Right renal cortex interstitium (tissue), 3 donors: ENCODE measurements around the gene TRMT44. TPM values are rescaled to one million over a fixed set of nuclear protein-coding genes. Genes with fewer than 3 reads are reported as not detected.
A peak's percentile ranks its signal among the peaks of the same experiment; 100 is the strongest.

ENCODE experiments used
- DNase-seq, 3 donors: peaks; one replicate each; pipeline ENCODE4 v3.0.0-alpha.2; 2013; ENCODE audit warnings: low read depth in 3 of 3, low spot score in 2 of 3
- polyA plus RNA-seq, 3 donors: library from polyadenylated mRNA; unstranded; fragments of 120-200 nt; gene quantifications; one replicate each; pipeline ENCODE4 v1.2.1, GENCODE V29; 2013; ENCODE audit not compliant: insufficient read length in 3 of 3

TRMT44 gene
- polyA plus RNA-seq, 3 donors, result 14.0 to 15.5 (median 14.5) TPM

DNA sequence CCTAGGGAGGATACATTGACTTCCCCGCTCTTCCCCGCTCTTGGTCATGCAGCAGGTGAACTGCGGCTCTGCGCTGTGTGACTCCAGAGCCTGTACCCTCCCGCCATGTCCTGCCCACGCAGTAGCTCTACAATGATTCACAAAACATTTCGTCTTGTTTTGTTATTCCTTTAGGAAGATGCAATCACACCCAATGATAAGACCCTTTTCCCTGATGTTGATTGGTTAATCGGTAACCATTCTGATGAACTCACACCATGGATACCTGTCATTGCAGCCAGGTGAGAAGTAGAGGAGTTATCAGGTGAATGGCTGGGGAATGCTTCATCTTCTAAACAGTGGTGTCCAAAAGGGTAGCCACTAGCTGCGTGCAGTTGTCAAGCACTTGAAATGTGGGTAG, 23.2 kb downstream of the TRMT44 start:
- DNase-seq, result no peak

DNA sequence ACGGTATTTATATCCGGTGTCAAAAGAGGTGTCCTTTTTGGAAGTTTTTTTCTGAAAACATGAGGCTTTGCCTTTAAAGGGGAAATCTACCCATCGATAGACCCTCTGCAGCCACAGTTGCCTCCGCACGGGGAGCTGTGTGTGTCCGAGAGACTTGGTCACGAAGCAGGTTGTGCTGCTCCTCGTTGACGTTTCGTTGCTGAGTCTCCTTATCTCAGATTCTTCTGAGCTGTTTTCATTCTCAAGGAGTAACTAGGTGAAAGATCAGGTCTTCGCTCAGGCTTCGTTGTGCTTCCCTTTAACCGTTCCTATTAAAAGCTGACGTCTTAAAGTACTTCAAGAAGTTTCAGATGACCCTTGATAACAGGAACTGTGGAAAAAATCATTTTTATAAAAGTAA, 23.8 kb downstream of the TRMT44 start:
- DNase-seq, result no peak

DNA sequence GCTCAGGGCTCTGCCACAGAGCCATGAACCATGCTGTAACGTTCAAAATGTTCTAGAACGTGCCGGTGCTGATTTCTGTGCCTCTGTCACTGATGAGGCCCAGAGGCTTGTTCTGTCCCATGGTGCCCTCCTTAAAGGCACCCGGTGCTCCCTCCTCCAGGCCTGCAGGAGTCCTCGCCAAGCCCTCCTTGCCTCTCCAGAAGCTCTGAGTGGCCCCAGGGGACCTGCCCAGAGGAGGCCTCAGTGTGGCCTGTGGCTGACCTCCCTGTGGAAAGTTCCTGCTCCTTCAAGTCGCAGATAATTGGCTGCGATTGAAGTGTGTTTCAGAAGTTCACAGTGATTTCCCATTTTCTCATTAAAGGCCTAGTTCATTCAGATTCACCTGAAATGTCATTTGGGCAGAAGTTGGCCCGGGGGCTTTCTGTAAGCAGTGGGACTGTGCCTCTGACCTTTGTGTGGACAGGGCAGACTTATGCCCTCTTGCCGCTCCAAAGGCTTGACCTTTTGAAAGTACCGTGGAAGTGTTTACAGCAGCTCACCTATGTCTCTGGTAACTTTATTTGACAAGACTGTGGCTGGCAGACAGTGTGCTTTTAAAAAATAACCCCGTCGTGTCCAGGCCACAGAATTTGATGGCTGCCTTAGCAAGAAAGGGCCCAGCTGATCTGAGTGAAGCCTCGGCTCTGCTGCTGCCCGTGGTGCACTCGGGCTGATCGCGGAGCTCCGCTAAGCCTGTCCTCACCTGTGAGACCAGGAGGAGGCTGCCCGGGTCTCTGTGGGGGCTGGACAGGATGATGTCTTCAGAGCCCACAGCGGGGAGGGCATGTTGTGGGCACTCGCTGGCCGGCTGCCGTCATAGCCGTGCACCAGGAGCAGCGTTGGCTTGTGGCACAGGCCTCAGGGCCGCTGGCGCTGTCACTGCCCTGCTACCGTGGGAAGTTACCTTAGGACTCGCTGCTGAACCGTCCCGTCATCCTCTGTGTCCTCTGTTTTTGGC, 25.3 kb downstream of the TRMT44 start:
- no peak for DNase-seq

DNA sequence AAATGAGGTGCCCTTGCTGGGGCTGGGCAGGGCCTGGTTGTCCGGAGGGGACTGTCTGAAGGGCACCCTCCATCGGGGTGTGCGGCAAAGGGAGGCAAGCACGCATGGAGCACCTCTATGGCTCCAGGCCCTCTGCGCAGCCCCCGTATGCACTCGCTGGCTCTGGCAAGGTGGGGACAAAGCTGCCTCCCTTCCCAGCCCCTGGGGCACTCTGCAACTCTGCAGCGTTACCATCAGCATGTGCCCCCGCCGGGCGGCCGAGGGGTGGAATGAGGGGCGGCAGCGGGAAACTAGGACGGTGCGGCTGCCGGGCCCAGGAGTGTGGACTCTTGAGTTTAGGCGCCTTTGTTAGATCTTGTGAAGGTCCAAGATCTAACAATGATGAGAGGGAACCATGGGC, 26.4 kb downstream of the TRMT44 start:
- DNase-seq, result no peak

DNA sequence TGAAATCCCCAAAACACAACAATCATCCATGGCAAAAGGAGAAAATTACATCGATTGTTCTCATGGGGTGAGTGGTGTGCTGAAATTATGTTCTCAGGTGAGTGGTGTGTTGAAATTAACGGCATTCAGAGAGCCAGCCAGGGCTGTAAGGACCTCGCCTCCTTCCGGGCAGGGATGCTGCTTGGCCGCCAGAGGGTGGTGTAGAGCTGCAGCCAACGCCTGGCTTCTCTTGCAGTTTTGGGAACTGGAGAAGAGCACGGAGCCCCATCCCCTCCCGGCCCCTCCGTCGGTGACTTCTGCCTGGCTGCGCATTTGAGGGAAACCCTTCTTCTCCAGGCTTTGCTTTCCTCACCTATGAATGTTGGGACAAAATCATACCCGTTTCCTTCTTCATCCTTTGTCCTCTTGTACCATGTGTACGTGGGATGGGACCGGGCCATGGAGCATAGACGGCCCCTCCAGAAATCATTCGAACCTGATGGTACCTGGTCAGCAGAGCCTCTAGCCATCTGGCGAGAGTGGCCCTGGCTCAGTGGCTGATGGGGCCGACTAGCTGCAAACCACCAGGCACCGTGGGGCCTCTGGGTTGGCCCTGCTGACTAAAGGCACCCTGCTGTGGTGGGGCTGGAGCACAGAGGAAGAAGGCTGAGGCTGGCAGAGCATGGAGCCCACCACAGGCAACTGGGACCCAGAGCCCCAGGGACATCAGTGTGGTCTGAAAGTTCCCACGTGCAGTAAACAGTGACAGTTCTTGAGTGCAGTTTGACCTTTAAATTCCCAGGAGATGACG, 28.4 kb downstream of the TRMT44 start:
- peak in 1 of 3 donors; percentile 44 for DNase-seq

DNA sequence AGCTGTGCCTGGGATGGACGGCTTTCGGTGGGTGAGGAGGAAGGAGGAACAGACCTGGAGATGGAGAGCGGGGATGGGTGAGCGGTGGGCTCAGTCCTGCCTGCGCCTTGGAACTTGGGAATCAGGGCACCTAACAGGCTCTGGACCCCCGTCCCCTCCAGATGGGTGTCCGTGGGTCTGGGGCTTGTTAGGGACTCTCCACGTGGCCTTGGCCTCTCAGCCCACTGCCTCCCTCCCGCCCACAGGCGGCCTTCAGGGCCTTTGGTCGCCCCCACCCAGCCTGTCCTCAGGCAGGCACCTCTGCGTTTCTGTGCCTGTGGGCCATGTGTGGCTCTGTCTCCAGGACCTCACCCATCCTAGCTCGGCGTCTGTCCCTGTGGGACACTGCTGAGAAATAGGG, 29.0 kb downstream of the TRMT44 start:
- no peak for DNase-seq

DNA sequence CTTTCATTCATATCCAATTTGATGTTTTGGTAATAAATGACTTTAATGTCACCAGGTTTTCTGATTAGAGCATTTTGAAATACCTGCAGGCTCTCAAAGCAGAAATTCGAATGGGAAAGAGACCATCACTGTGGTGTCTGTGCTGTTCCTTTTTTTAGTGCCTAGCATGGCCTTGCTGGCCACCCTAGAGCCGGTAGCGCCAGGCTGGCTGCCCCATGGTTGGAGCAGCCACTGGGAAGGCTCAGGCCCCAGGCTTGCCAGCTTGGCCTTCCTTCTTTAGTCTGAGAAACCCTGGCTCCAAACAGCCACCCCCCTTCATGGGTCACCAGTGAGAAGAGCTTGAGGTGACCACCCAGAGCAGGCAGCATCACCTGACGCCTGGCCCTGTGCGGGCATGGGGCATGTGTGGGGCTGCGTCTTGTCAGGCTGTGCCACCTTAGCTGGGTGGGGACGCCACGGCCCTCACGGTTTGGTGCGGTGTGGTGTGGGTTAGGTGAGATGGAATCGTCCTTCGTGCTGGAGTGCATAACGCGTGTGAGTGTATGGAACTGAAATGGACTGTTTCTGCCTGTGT, 30.0 kb downstream of the TRMT44 start:
- DNase-seq, result no peak

DNA sequence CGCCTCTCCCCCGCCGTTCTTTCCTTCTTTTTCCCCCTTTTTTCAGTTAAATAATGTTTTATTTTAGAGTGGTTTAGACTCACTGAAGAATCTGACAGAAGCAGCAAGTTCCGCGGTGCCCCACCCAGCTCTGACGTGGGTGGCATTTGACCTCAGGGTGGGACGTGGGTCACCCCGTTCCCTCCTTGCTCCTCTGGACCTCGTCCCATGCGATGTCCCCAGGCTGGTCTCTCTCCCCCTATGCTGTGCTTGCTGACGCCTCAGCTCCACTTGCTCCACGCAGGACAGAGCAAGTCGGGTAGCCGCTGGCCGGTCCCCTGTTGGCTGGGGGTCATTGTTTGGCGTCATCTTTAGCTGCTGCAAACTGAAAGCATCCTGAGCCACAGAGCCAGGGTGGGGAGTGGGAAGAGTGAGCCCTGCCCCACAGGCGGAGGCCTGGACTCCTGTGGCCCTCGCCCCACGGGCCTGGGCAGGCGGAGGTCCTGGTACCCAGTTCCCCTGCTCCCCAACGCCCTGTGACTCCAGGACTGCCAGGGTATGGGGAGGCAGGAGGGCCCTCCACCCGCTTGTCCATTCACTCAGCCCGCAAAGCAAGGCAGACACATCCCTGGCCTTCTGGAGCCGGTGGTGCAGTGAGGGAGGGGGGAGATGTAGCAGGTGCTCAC, 30.8 kb downstream of the TRMT44 start:
- no peak for DNase-seq

DNA sequence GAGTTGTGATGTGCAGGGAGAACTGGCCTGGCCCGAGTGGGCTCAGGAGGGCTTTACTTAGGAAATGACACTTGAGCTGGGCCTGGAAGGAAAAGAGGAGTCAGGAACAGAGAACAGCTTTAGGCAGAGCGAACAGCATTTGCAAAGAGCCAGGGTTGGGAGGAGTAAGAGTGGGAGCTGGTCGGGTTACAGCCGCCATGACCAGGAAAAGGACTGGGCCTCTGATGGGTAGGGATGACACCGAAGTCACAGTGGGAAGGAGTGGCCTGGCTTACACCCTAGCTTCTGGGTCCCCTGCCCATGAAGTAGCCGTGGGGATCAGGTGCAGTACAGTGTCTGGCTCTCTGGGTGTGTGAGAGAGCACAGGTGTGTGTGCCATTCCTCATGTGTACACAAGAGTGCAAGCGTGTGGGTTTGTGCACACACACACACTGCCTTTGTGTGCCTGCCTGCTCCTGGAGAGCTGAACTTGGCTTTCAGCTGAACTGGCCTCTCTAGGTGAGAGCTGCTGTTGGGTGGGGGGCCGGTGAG, 31.6 kb downstream of the TRMT44 start:
- no peak for DNase-seq

DNA sequence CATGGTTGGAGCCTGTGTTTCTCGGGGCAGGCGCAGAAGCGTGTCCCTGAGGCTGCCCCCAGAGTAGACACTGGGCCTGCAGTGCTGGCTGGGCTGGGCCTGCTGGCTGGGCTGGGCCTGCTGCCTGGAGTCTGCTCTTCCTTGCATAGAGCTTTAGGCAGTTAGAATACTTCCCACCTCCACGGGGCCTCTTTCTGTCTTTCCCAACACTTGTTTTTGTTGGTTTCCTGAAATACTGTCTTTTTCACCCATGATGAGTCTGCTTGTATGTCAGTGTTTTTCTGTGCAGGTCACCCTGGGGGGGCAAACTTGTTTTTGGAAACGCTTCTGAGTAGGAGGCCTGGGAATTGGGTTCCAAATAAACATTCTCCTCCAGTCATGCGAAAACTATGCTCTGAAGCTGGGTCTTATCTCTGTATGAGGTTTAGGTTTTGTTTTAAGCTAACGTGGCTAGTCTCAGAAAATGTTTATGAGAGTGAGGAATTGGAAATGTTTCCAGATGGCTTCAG, 32.2 kb downstream of the TRMT44 start:
- DNase-seq, result peak; percentile 47 to 71 (median 55)

DNA sequence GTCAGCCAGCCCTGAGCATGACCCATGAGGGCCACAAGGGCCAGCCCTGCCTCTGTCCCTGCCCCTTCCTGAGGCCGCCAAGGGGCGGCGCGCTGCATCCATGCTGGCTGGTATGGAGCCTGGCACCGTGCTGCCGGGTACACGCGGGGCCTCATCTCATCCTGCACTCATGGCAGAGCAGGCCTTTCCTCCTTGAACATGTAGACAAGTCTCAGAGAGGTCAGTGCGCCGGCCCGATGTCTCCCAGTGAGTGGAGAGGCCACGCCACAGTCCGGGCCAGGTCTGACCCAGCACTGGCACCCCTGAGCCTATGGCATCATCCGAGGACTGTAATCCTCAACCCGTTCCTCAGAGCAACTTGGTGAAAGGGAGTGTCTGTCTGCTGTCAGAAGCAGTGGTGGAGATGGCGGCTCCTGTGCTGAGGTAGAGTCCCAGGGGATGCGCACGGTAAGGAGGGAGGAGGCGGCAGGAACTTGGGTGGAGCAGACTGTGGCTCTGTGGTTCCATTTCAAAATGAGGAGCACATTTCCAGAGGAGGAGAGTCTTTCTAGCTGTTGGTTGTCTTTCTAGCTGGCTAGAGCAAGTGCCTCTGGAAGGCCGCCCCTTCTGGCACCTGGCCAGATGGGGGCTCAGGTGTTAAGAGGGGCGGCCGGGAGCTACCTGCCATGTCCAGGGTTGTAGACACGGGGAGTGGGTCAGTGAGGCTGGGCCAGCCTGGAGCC, 32.8 kb downstream of the TRMT44 start:
- DNase-seq, result no peak

DNA sequence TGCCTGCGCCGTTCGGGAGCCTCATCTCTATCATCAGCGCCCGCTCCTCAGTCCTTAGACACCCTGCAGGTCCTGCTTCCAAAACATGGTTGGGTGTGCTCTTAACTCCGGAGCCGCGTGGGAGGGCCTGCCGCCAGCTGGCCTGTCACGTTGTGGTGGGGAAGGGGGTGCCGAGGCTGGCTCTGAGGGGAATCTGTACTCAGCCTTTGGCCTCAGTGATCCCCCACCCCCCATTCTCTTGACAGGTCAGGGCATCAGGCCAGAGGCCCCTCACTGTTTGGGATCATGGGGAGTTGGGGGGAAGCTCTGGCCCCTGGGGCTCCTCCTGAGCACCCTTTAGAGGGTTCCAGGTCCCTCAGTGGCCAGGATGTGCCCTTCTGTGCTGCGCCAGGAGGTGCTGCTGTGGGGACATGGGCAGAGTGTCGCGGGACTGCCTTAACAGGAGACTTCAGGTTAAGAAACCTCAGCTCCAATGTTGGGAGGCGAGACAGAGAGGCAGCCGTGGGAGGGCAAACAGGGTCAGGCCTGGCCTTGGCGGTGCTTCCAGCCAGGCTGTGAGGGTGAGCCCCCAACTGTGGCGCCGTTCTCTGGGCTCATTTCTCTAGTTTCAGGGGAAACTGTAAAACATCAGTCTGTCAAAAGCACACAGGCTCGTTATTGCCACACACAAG, 33.5 kb downstream of the TRMT44 start:
- DNase-seq, result no peak

DNA sequence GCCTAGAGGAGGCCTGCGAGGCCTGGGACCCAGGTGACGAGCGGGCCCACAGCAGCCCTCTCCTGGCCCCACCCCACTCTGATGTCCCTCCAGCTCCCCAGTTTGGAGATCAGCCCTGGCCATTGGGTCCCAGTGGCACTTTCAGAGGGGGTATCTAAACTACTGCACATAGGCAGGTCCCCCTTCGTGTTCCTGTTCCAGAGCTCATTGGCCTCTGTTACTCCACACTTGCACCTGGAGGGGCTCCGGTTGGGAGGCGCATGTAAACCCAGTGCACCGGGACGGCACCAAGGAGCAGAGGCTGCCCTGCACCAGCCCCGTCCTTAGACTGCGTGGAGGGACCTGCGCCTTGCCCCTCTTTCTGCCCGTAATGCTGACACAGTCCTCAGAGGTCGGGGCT, 34.3 kb downstream of the TRMT44 start:
- no peak for DNase-seq

DNA sequence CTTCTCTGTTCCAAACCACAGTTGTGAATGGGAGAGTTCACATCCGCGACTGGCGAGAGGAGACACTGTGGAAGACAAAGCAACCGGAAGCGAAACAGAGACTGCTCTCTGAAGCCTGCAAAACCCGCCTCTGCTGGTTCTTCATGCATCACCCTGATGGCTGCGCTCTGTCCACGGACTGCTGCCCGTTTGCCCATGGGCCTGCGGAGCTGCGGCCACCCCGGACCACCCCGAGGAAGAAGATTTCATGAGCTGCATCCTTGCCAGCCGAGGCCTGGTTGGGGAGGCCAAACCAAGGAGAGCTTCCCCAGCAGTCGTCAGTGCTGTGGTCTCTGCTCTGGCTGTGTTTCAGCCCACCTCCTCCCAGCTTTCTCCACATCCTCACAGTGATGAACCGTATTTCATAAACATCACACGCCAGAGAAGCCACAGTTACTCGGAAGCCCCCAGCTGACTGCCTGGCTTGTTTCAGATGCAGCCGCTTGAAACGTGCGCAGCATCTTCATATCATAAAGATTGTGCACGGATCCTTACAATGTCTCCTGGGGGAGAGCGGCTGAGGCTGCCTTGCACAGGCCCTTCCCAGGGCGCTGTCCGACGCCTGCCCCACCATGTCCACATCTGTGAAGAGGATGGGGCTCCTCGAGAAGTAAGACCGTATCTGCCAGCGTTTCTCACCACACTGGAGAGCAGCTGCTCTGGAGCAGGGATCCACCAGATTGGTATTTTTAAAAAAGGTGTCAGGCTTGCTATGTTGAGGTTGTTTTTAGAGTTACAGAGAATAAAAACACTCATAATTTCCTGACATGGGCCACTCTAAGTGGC, 35.4 kb downstream of the TRMT44 start:
- DNase-seq, result no peak

DNA sequence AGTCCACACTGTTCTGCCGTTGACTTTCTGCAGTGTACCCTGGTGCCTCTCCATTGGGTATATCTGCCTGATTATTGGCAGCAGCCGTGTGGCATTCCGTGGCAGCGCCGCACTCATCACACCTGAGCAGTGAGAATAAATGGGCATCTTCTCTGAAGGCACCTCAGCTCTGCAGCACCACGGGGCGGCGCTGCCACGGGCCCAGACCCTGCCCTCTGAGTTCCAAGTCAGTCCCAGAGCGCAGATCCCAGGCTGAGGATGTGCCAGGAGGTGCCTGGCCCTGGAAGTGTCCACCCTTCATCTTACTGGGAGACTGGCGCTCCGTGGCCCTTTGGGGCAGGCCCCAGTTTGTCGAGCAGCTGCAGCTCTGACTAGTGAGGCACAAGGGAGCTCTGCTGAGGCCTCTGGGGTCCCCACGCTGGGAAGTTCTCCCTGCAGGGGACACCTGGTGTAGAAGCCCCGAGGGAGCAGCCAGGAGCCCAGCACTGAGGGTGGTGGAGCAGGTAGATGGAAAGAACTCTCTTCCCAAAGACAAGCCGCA, 36.6 kb downstream of the TRMT44 start:
- no peak for DNase-seq

DNA sequence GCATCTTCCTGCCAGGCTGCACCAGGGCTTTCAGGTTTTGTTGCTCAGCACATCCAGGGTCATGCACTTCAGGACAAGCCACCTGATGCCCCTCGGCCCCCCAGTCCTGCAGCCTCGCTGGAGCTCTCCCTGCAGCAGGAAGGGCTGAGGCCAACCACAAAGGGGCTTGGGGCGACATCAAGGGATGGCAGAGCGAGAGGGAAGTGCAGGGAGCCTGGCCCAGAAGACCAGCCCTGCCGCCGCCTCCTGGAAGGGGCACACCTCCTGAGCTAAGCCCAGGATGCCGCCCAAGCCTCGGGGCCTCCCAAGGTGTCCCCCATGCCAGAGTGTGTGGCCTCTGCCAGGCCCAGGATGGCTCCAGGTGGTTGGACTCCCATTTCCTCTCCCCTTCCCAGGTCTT, 37.1 kb downstream of the TRMT44 start:
- no peak for DNase-seq

DNA sequence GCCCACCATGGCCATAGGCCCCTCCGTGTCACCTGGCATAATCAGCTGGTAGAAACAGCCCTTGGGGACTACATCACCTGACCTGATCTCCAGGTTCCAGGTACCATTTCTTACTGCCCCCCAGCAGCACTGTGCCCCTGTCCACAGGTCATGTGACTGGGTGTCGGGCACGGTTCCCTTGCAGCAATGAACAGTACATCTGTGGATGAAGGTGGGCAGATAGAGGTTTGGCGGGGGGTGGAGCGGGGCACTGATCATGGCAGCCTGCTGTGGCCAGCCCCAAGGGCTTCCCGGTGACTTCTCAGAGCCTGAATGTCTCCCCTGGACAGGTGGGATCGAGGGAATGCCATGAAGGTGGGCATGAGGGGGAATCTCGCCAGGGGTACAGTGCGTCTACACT, 37.8 kb downstream of the TRMT44 start:
- no peak for DNase-seq
